MCF 10A (cell line): ENCODE data around the gene RBFOX1. TPM values are rescaled to one million over a fixed set of nuclear protein-coding genes. Genes with fewer than 3 reads are reported as not detected.

ENCODE experiments used
- BruUV-seq: library from RNA; stranded (reverse); fragments of 400-500 nt; replicated peaks from 2 replicates; lab custom pipeline; 2021; lab: Mats Ljungman, UMichigan
- CTCF ChIA-PET: fragments of 300-600 bp; sonication (Branson Sonifier 250); formaldehyde crosslinking; extraction: SDS; loops from one replicate; lab custom pipeline; 2021; ENCODE audit warnings: antibody characterized with exemption, inconsistent platforms; lab: Yijun Ruan, JAX
- POLR2A ChIA-PET: fragments of 300-600, 350-650 bp; sonication (Branson Sonifier 250); formaldehyde crosslinking; extraction: SDS; loops from one replicate; lab custom pipeline; 2020; ENCODE audit warnings: antibody characterized with exemption, inconsistent platforms; lab: Yijun Ruan, JAX
- DNase-seq: peaks from one replicate; pipeline ENCODE4 v3.0.0-alpha.2; 2018; ENCODE audit not compliant: unreplicated experiment
- H3K27ac Mint-ChIP-seq: one replicate; pipeline ENCODE4 v1.8.0; 2022; ENCODE audit warnings: mild to moderate bottlenecking, low read depth, mixed read lengths; ENCODE audit not compliant: unreplicated experiment
- H3K27me3 Mint-ChIP-seq: one replicate; pipeline ENCODE4 v1.8.0; 2022; ENCODE audit warnings: mixed read lengths; ENCODE audit not compliant: insufficient read depth, unreplicated experiment
- H3K36me3 Mint-ChIP-seq: one replicate; pipeline ENCODE4 v1.8.0; 2022; ENCODE audit warnings: mild to moderate bottlenecking, moderate library complexity, mixed read lengths; ENCODE audit not compliant: insufficient read depth, unreplicated experiment
- H3K4me1 Mint-ChIP-seq: one replicate; pipeline ENCODE4 v1.8.0; 2022; ENCODE audit warnings: mixed read lengths; ENCODE audit not compliant: insufficient read depth, unreplicated experiment
- H3K4me3 Mint-ChIP-seq: one replicate; pipeline ENCODE4 v1.8.0; 2022; ENCODE audit warnings: mild to moderate bottlenecking, moderate library complexity, mixed read lengths; ENCODE audit not compliant: unreplicated experiment
- H3K9me3 Mint-ChIP-seq: one replicate; pipeline ENCODE4 v1.8.0; 2022; ENCODE audit warnings: mixed read lengths; ENCODE audit not compliant: unreplicated experiment
- intact Hi-C: fragments of 100-400 bp; cut with micrococcal nuclease; formaldehyde crosslinking; loops from 2 replicates; pipeline ENCODE4 v1.14.1; 2022
- total RNA-seq: library from RNA; stranded (reverse); gene quantifications from 2 replicates; pipeline ENCODE4 v1.2.3, GENCODE V29; 2022
- TF ChIP-seq, protein P1 (sequence below): fragments of 200-600 bp; IDR thresholded peaks from one replicate; pipeline ENCODE4 v1.8.0; 2022; ENCODE audit warnings: antibody characterized with exemption, mild to moderate bottlenecking; ENCODE audit not compliant: unreplicated experiment

The RBFOX1 gene
- total RNA-seq, 1 experiment from 2014 or later, result not detected

- no peak for DNase-seq
- no peaks in the 10 kb centered on the region for H3K27me3 Mint-ChIP-seq
- ChIA-PET CTCF (no interaction called here), POLR2A (interaction anchor here (0.6 kb wide), 1 partner anchor 37 kb away, joined by 4 read pairs; the partner anchor contains the start of gene RBFOX1)
- H3K4me3 Mint-ChIP-seq, result no peak overlapping the region
- peaks cover 45% of the 10 kb centered on the region for H3K9me3 Mint-ChIP-seq
- TF ChIP-seq, protein P1, sequence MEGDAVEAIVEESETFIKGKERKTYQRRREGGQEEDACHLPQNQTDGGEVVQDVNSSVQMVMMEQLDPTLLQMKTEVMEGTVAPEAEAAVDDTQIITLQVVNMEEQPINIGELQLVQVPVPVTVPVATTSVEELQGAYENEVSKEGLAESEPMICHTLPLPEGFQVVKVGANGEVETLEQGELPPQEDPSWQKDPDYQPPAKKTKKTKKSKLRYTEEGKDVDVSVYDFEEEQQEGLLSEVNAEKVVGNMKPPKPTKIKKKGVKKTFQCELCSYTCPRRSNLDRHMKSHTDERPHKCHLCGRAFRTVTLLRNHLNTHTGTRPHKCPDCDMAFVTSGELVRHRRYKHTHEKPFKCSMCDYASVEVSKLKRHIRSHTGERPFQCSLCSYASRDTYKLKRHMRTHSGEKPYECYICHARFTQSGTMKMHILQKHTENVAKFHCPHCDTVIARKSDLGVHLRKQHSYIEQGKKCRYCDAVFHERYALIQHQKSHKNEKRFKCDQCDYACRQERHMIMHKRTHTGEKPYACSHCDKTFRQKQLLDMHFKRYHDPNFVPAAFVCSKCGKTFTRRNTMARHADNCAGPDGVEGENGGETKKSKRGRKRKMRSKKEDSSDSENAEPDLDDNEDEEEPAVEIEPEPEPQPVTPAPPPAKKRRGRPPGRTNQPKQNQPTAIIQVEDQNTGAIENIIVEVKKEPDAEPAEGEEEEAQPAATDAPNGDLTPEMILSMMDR, result no peak
- no TSS peak for BruUV-seq
- no peak overlapping the region for H3K27ac Mint-ChIP-seq
- H3K36me3 Mint-ChIP-seq, result no peaks in the 10 kb centered on the region
- H3K4me1 Mint-ChIP-seq, result no peaks in the 10 kb centered on the region
- intact Hi-C loops, result no loop called here
Measured at GRCh38 chr16:7369204-7369603, 36.6 kb downstream of the RBFOX1 start.

DNA sequence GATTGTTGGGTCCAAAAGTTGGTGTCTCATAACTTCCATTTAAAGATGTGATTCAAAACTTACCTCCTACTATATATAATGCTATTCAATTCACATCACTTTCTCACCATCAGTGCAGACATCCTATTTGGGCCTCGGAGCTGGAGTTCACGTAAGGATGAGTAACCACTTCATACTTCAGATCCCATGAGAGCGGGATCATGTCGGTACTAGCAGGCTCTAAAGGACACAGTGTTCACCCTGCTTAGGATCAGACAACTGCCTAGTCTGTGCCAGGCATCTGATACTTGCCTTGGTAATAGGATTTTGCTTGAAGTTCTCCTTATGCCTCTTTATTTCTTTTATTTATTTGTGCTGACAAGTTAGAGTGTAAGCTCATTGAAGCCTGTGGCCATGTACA, 39.5 kb downstream of the RBFOX1 start:
- Mint-ChIP-seq H3K4me1 (no peaks in the 10 kb centered on the region), H3K27ac (no peak overlapping the region)

GRCh38 chr16:7373776-7374175, 41.1 kb downstream of the RBFOX1 start:
- TF ChIP-seq, protein P1, result no peak
- no peaks in the 10 kb centered on the region for H3K36me3 Mint-ChIP-seq
- H3K4me1 Mint-ChIP-seq, result no peaks in the 10 kb centered on the region
- peaks cover 37% of the 10 kb centered on the region for H3K9me3 Mint-ChIP-seq
- H3K27me3 Mint-ChIP-seq, result no peaks in the 10 kb centered on the region
- CTCF ChIA-PET, result no interaction called here
- POLR2A ChIA-PET, result no interaction called here
- intact Hi-C loops, result no loop called here
- no peak overlapping the region for H3K4me3 Mint-ChIP-seq
- DNase-seq, result no peak
- no peak overlapping the region for H3K27ac Mint-ChIP-seq
- BruUV-seq, result no TSS peak

More for the DNA sequence above, 39.5 kb downstream of the RBFOX1 start:
- BruUV-seq, result no TSS peak
- POLR2A ChIA-PET, result no interaction called here
- no peaks in the 10 kb centered on the region for H3K36me3 Mint-ChIP-seq
- TF ChIP-seq, protein P1, result no peak
- no peak for DNase-seq
- peaks cover 35% of the 10 kb centered on the region for H3K9me3 Mint-ChIP-seq
- intact Hi-C loops, result no loop called here
- no peak overlapping the region for H3K4me3 Mint-ChIP-seq
- H3K27me3 Mint-ChIP-seq, result no peaks in the 10 kb centered on the region
- CTCF ChIA-PET, result no interaction called here

DNA sequence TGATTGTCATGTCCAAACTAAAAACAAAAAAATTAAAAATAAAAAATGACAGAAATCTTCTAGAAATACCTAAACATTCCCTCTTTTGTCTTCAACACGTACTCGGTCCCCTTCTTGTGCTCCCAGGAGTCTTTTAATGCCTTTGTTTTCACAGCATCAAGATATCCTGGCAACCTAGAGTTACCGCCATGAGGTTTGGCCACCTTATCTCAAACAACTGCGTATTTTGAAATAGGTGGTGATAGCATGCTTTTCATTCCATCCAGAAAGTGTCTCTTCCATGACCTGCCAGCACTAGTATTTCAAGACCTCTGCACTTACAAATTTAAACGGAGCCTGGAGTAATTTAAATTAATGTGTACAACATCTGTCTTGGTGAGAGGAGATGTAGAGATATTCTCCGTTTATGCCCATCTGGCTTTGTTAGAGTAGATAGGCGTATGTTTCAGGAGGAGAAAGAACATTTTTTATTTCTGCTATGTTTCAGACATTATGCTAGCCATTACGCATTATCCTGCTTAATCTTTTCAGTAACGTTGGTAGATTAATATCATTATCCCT, 42.0 kb downstream of the RBFOX1 start:
- no peaks in the 10 kb centered on the region for H3K4me1 Mint-ChIP-seq
- intact Hi-C loops, result no loop called here
- DNase-seq, result no peak
- H3K9me3 Mint-ChIP-seq, result peaks cover 40% of the 10 kb centered on the region
- H3K4me3 Mint-ChIP-seq, result no peak overlapping the region
- ChIA-PET POLR2A (no interaction called here), CTCF (no interaction called here)
- no peaks in the 10 kb centered on the region for H3K27me3 Mint-ChIP-seq
- no peak overlapping the region for H3K27ac Mint-ChIP-seq
- TF ChIP-seq, protein P1, result no peak
- H3K36me3 Mint-ChIP-seq, result no peaks in the 10 kb centered on the region
- no TSS peak for BruUV-seq
